Measurements from ENCODE around the gene NIBAN1. TPM values are rescaled to one million over a fixed set of nuclear protein-coding genes. Genes with fewer than 3 reads are reported as not detected.

NIBAN1 gene
- total and polyA plus RNA-seq, 9 of the 15 experiments (the other 6 are each of a cell fraction or from before 2014, with no cell fraction given), result 1.5 to 26.6 (median 16.2) TPM

DNA sequence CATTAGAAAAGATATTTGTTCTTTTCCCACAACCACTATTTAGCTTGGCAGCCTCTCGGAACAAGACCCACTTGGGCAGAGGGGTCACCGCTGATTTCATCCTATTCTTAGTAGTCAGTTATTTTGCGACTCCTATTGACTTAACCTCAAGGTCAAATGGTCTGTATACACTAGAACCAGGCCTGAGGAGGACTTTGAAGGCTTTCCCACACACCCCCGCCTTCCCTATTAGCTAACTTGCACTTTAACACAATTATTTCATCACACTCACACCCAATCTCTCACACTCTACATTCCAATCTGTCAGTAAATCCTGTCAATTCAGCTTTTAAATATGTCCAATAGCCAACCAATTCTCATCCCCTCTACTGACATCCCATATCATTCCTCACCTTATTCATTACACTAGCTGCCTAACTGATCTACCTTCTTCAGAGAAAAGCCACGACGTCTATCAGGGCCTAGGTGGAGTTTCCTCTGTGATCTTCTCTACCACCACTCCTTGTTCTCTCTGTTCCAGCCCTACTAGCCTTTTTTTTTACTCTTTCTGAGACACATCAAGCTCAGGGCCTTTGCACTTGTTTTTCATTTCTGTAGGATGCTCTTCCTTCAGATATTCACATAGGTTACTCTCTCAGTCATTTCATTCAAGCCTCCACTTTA, 1.0 kb upstream of the NIBAN1 start:
- no peak for FAIRE-seq
- H2AFZ ChIP-seq (ENCODE audit: low read depth, low read length), result peak overlapping the region; percentile 1; the same call in 1 of the 2 replicates
- no peaks in the 10 kb centered on the region for H3K27me3 ChIP-seq (ENCODE audit: control insufficient read depth in 2 of 2, insufficient read depth in 2 of 2, low read length in 2 of 2)
- ATAC-seq, result no peak
- H3K9me1 ChIP-seq (ENCODE audit: control insufficient read depth, insufficient read depth, low read length), result no peaks in the 10 kb centered on the region
- no peaks in the 10 kb centered on the region for H3K36me3 ChIP-seq (ENCODE audit: control insufficient read depth, insufficient read depth, low read length)
- ChIA-PET CTCF (ENCODE audit: low intra/inter-chr PET ratio) (no interaction called here), POLR2A (interaction anchor here (0.6 to 8.3 kb wide), 12 partner anchors 11 to 279 kb away, joined by 3 to 63 read pairs (median 6); no protein-coding TSS in a partner anchor)
- H3K79me2 ChIP-seq (ENCODE audit: control insufficient read depth, insufficient read depth, low read length), result peaks cover 30% of the 10 kb centered on the region
- BruUV-seq (replicated peaks), result no TSS peak
- in situ Hi-C loops (cut with MboI), result no loop called here
- DNase-seq (ENCODE audit: extremely low read depth in 1 of 4, low spot score in 3 of 4), result no peak
- H3K9ac ChIP-seq (ENCODE audit: insufficient read depth in 1 of 2, low read depth in 2 of 2, low read length in 2 of 2), result no peak overlapping the region
- H3K9me3 ChIP-seq (replicated peaks; ENCODE audit: control insufficient read depth, insufficient read depth, low read depth, low read length), result no peaks in the 10 kb centered on the region
- no peak overlapping the region for H3K27ac ChIP-seq (ENCODE audit: extremely low read depth, low read depth, low read length)
- no peaks in the 10 kb centered on the region for H4K20me1 ChIP-seq (replicated peaks; ENCODE audit: control insufficient read depth, insufficient read depth, low read length)
- intact Hi-C loops (cut with micrococcal nuclease), result no loop called here
- H3K4me2 ChIP-seq (ENCODE audit: insufficient read depth, low read length), result no peak overlapping the region
- peaks cover 13 to 18% of the 10 kb centered on the region in 2 experiments; a peak in 4 of 5 replicates for H3K4me1 ChIP-seq (replicated peaks in 1 of 2; ENCODE audit: control insufficient read depth in 2 of 2, insufficient read depth in 2 of 2, low read length in 2 of 2)
- 41% methylated on average over 6 of the region's 6 CpGs for WGBS (ENCODE audit: insufficient coverage, low coverage, missing lambda C conversion rate)
- H3K4me3 ChIP-seq, result no peak overlapping the region
- peak; percentile 48 to 82; a peak in 2 of 4 replicates for TF ChIP-seq FOXA3 (CRISPR knock-in tag; conservative IDR thresholded peaks at IDR 0.05 in 1 of 2, IDR thresholded peaks at IDR 0.05 in 1 of 2)
- no peak for TF ChIP-seq NFIX (CRISPR knock-in tag; IDR thresholded peaks at IDR 0.05; ENCODE audit: low read depth)
- TF ChIP-seq PTBP1 (IDR thresholded peaks at IDR 0.05; ENCODE audit: low read depth, low read length), result no peak
- no peak for TF ChIP-seq ARHGAP35 (IDR thresholded peaks at IDR 0.05; ENCODE audit: partially characterized antibody)
- no peak for TF ChIP-seq BRD9 (IDR thresholded peaks at IDR 0.05; ENCODE audit: low read depth, partially characterized antibody)
- TF ChIP-seq KAT2B (IDR thresholded peaks at IDR 0.05; ENCODE audit: low read depth, low read length), result no peak
- TF ChIP-seq FOXA1 (IDR thresholded peaks at IDR 0.05; ENCODE audit: borderline replicate concordance), result no peak
- TF ChIP-seq HLTF (IDR thresholded peaks at IDR 0.05), result 0 out of 2 replicates have a peak, but pooled peaks have one; percentile 21
- peak; percentile 63; the same call in 1 of the 2 replicates for TF ChIP-seq ESRRA (IDR thresholded peaks at IDR 0.05; ENCODE audit: borderline replicate concordance, low read depth)
- TF ChIP-seq ZNF316 (IDR thresholded peaks at IDR 0.05), result peak; percentile 88
- no peak for TF ChIP-seq RBM34 (IDR thresholded peaks at IDR 0.05; ENCODE audit: borderline replicate concordance, insufficient read depth, low read length)
- TF ChIP-seq, protein P1, sequence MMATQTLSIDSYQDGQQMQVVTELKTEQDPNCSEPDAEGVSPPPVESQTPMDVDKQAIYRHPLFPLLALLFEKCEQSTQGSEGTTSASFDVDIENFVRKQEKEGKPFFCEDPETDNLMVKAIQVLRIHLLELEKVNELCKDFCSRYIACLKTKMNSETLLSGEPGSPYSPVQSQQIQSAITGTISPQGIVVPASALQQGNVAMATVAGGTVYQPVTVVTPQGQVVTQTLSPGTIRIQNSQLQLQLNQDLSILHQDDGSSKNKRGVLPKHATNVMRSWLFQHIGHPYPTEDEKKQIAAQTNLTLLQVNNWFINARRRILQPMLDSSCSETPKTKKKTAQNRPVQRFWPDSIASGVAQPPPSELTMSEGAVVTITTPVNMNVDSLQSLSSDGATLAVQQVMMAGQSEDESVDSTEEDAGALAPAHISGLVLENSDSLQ (IDR thresholded peaks at IDR 0.05), result peak; percentile 35; the same call in 1 of the 2 replicates
- TF ChIP-seq NRF1 (conservative IDR thresholded peaks at IDR 0.05 in 1 of 2, IDR thresholded peaks at IDR 0.05 in 1 of 2), result no peak
- TF ChIP-seq MAFG (tag; conservative IDR thresholded peaks at IDR 0.05), result 0 out of 2 replicates have a peak, but pooled peaks have one; percentile 8
- no peak for TF ChIP-seq CBX5 (IDR thresholded peaks at IDR 0.05; ENCODE audit: borderline replicate concordance, low read depth)
- no peak for TF ChIP-seq HIVEP1 (CRISPR knock-in tag; IDR thresholded peaks at IDR 0.05)
- no peak for TF ChIP-seq CREB1 (IDR thresholded peaks at IDR 0.05)
- 0 out of 2 replicates have a peak, but pooled peaks have one; percentile 19 for TF ChIP-seq CREB1 (CRISPR knock-in tag; IDR thresholded peaks at IDR 0.05)
- TF ChIP-seq CEBPB (tag; IDR thresholded peaks at IDR 0.05), result 0 out of 2 replicates have a peak, but pooled peaks have one; percentile 30
- TF ChIP-seq, protein P2, sequence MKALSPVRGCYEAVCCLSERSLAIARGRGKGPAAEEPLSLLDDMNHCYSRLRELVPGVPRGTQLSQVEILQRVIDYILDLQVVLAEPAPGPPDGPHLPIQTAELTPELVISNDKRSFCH (CRISPR knock-in tag; IDR thresholded peaks at IDR 0.05), result no peak
- TF ChIP-seq, protein P2 (tag; IDR thresholded peaks at IDR 0.05), result no peak
- no peak for TF ChIP-seq BMI1 (IDR thresholded peaks at IDR 0.05; ENCODE audit: low read length)
- 0 out of 4 replicates have a peak, but pooled peaks of 1 of the 2 experiments have one; percentile 17 for TF ChIP-seq TRIM24 (IDR thresholded peaks at IDR 0.05)
- TF ChIP-seq TAL1 (IDR thresholded peaks at IDR 0.05), result no peak
- peak; percentile 48; the same call in 1 of the 2 replicates for TF ChIP-seq ZNF75A (CRISPR knock-in tag; IDR thresholded peaks at IDR 0.05)
- peak; percentile 83 for TF ChIP-seq C11orf30 (IDR thresholded peaks at IDR 0.05; ENCODE audit: low read depth)

All from K562 (cell line).